Osteocyte (in vitro differentiated cells): ENCODE data around the gene APOBEC3F. TPM values are rescaled to one million over a fixed set of nuclear protein-coding genes. Genes with fewer than 3 reads are reported as not detected.

Experiments used
- DNase-seq: peaks from one replicate; pipeline ENCODE4 v3.0.0; 2021; ENCODE audit warnings: mixed read lengths; ENCODE audit not compliant: unreplicated experiment; ENCODE audit errors: extremely low spot score
- H3K27ac Mint-ChIP-seq: one replicate; pipeline ENCODE4 v1.8.0; 2021; ENCODE audit warnings: mild to moderate bottlenecking, mixed read lengths; ENCODE audit not compliant: unreplicated experiment
- H3K27me3 Mint-ChIP-seq: one replicate; pipeline ENCODE4 v1.8.0; 2021; ENCODE audit warnings: mixed read lengths; ENCODE audit not compliant: unreplicated experiment
- H3K36me3 Mint-ChIP-seq: one replicate; pipeline ENCODE4 v1.8.0; 2021; ENCODE audit warnings: mixed read lengths; ENCODE audit not compliant: unreplicated experiment
- H3K4me1 Mint-ChIP-seq: one replicate; pipeline ENCODE4 v1.8.0; 2021; ENCODE audit warnings: mixed read lengths; ENCODE audit not compliant: unreplicated experiment
- H3K4me3 Mint-ChIP-seq: one replicate; pipeline ENCODE4 v1.8.0; 2021; ENCODE audit warnings: mild to moderate bottlenecking, moderate library complexity, mixed read lengths; ENCODE audit not compliant: unreplicated experiment
- H3K9me3 Mint-ChIP-seq: one replicate; pipeline ENCODE4 v1.8.0; 2021; ENCODE audit warnings: mixed read lengths; ENCODE audit not compliant: unreplicated experiment
- total RNA-seq: library from RNA; stranded (reverse); gene quantifications from 2 replicates; pipeline ENCODE4 v1.2.1, GENCODE V29; 2021
- TF ChIP-seq, protein P1 (sequence below): fragments of 200-600 bp; sonication (generic); IDR thresholded peaks from 2 replicates; pipeline ENCODE4 v1.5.0; 2021; ENCODE audit warnings: antibody characterized with exemption, mild to moderate bottlenecking, moderate library complexity

Gene APOBEC3F
- total RNA-seq, 1 donor from 2014 or later, result 9.9 TPM

DNA sequence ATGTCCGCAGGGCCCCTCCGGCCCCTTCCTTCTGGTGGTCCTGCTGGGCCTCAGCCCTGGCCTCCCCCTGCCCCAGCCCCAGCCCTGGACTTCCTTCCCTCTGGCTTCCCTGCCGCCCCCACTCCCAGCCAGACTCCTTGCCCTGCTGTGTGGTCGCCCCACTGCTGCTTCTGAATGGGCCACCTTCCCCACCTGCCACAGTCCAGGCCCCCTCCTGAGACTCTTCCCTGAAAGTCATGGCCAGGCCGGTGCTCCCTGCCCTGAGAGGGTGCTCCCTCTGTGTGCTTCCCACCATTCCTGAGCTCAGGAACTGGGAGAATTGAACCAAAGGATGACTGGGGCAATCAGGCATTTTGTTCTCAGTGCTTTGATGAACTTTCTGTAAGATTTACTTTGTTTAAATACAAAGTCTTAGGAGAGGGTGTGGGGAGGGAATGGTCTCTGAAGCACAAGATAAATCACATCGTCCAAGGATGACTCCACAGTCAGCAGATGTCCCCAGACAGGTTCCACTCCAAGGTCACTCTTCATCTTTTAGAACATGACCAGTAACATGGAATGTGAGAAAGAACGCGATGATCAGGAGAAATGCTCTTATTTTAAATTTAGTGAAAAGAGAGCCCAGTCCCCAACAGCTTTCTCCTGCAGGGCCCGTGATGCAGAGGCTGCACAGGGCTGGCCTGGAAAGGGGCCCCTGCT is 19.0 kb upstream of the APOBEC3F start:
- peak overlapping the region; percentile 67 for H3K4me3 Mint-ChIP-seq
- H3K9me3 Mint-ChIP-seq, result no peaks in the 10 kb centered on the region
- TF ChIP-seq, protein P1, sequence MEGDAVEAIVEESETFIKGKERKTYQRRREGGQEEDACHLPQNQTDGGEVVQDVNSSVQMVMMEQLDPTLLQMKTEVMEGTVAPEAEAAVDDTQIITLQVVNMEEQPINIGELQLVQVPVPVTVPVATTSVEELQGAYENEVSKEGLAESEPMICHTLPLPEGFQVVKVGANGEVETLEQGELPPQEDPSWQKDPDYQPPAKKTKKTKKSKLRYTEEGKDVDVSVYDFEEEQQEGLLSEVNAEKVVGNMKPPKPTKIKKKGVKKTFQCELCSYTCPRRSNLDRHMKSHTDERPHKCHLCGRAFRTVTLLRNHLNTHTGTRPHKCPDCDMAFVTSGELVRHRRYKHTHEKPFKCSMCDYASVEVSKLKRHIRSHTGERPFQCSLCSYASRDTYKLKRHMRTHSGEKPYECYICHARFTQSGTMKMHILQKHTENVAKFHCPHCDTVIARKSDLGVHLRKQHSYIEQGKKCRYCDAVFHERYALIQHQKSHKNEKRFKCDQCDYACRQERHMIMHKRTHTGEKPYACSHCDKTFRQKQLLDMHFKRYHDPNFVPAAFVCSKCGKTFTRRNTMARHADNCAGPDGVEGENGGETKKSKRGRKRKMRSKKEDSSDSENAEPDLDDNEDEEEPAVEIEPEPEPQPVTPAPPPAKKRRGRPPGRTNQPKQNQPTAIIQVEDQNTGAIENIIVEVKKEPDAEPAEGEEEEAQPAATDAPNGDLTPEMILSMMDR, result no peak
- H3K36me3 Mint-ChIP-seq, result peaks cover 5% of the 10 kb centered on the region
- H3K27ac Mint-ChIP-seq, result peak overlapping the region; percentile 86
- DNase-seq, result no peak
- peaks cover 27% of the 10 kb centered on the region for H3K4me1 Mint-ChIP-seq
- H3K27me3 Mint-ChIP-seq, result no peaks in the 10 kb centered on the region

DNA sequence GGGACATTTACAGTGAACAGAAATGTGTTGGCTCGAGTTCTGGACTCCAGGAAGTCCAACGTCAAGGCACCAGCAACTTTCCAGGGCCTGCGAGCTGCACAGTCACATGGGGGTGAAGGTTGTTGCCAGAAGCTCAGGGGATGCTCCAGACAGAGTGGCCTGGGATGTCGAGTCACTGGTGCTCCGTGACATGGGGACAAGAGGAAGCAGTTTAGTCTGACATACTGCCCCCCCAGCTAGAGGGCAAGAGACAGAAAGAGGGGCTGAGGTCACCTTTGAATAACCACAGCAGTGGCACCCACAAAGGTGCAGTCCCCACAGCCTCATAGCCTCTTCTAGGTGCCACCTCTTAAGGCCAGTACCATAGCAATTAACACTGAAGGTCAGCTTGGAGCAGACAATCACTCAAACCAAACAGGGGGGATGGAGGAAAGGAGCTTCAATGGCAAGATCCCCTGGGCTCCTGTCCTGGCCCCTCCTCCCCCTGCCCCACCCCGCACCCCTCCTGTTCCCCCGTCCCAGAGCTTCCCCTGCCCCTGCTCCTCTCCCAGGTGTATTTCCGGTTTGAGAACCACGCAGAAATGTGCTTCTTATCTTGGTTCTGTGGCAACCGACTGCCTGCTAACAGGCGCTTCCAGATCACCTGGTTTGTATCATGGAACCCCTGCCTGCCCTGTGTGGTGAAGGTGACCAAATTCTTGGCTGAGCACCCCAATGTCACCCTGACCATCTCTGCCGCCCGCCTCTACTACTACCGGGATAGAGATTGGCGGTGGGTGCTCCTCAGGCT is 15.9 kb upstream of the APOBEC3F start:
- Mint-ChIP-seq H3K4me3 (no peak overlapping the region), H3K27ac (no peak overlapping the region), H3K9me3 (no peaks in the 10 kb centered on the region), H3K36me3 (peaks cover 2% of the 10 kb centered on the region), H3K4me1 (peaks cover 20% of the 10 kb centered on the region), H3K27me3 (no peaks in the 10 kb centered on the region)
- no peak for DNase-seq
- TF ChIP-seq, protein P1, result no peak

DNA sequence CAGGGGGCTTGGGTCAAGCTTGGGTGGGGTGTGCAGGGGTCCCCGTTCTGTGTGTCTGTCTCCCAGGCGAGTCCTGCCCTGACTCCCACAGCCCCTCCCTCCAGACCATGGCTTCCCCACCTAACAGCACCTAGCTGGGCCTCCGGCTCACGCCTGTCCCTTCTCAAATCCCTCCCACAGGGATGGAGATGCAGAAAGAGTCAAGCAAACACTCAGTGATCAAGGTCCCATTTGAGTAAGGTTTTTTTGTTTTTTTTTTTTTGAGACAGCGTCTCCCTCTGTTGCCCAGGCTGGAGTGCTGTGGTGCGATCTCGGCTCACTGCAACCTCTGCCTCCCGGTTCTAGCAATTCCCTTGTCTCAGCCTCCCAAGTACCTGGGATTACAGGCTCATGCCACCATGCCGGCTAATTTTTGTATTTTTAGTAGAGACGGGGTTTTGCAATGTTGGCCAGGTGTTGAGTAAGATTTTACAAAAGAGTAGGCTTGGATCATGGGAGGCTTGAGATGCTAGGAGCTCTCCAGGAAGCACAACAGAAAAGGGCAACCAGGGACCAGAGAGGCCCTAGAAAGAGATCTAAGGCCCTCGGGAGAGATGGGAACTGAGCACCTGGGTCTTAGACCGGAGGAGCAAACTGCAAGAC is 14.0 kb upstream of the APOBEC3F start:
- H3K27ac Mint-ChIP-seq, result no peak overlapping the region
- no peaks in the 10 kb centered on the region for H3K9me3 Mint-ChIP-seq
- peaks cover 2% of the 10 kb centered on the region for H3K36me3 Mint-ChIP-seq
- H3K27me3 Mint-ChIP-seq, result no peaks in the 10 kb centered on the region
- H3K4me3 Mint-ChIP-seq, result no peak overlapping the region
- TF ChIP-seq, protein P1, result no peak
- no peak for DNase-seq
- H3K4me1 Mint-ChIP-seq, result peaks cover 6% of the 10 kb centered on the region

DNA sequence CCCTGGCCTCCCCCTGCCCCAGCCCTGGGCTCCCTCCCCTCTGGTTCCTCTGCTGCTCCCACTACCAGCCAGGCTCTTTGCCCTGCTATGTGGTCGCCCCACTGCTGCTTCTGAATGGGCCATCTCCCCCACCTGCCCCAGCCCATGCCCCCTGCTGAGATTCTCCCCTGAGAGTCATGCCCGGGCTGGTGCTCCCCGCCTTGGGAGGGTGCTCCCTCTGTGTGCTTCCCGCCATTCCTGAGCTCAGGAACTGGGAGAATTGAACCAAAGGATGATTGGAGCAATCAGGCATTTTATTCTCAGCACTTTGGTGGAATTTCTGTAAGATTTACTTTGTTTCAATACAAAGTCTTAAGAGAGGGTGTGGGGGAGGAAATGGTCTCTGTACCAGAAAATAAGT is 12.9 kb upstream of the APOBEC3F start:
- H3K27ac Mint-ChIP-seq, result no peak overlapping the region
- DNase-seq, result no peak

More for the DNA sequence above, 12.9 kb upstream of the APOBEC3F start:
- Mint-ChIP-seq H3K36me3 (peaks cover 2% of the 10 kb centered on the region), H3K4me3 (no peak overlapping the region), H3K4me1 (no peaks in the 10 kb centered on the region), H3K9me3 (no peaks in the 10 kb centered on the region), H3K27me3 (no peaks in the 10 kb centered on the region)
- TF ChIP-seq, protein P1, result no peak
